NCI-H1436 (cell line): ENCODE results near the gene GMDS.

Experiments used
- DNase-seq: peaks from one replicate; lab custom pipeline; 2025; lab: John Stamatoyannopoulos, UW

The GMDS gene

GRCh38 chr6:2133716-2134310 is 111.6 kb downstream of the GMDS start:
- no peak for DNase-seq

GRCh38 chr6:2132916-2133315 is 112.5 kb downstream of the GMDS start:
- no peak for DNase-seq

GRCh38 chr6:2132416-2132815 is 113.0 kb downstream of the GMDS start:
- DNase-seq = no peak

DNA sequence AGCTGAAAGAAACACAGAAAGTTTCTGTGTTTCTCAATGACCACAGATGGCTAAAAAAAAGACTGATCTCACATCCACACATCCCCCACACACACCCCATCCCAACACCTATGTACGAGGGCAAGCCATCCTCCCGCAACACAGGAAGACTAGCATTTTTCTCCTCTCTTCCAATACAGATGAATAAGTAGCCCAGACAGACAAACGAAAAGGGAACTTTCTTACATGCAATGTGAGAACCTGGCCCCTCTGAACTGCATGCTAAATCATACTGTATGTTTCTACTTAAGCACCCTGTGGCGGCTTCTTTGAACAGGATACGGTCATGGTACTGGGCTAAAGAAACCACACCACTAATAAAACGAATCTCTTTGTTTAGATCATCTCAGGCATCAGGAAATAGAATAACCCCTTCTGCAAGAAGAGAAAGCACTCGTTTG is 116.2 kb downstream of the GMDS start:
- no peak for DNase-seq

DNA sequence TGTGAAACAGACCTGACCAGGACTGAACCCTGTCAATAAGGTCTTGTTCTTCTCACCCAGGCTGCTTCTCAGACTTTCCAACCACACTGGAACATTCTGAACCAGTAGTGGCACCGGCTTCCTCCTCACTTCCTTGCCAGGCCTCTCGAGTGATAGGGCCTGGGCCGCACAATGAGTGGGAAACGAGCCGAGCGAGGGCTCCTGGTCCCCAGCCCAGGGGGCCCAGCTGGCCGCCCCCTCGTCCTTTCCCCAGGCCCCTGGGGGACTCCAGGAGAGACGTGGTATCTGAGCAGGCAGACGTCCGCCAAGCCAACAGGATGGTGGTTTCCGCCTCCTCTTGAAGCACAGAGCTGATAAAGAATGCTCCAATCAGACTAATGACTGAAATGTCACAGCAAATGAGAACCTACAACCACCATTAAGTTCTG is 117.9 kb downstream of the GMDS start:
- DNase-seq = no peak

GRCh38 chr6:2126351-2126750 is 119.1 kb downstream of the GMDS start:
- DNase-seq = no peak

GRCh38 chr6:2125158-2125557 is 120.2 kb downstream of the GMDS start:
- DNase-seq = no peak

DNA sequence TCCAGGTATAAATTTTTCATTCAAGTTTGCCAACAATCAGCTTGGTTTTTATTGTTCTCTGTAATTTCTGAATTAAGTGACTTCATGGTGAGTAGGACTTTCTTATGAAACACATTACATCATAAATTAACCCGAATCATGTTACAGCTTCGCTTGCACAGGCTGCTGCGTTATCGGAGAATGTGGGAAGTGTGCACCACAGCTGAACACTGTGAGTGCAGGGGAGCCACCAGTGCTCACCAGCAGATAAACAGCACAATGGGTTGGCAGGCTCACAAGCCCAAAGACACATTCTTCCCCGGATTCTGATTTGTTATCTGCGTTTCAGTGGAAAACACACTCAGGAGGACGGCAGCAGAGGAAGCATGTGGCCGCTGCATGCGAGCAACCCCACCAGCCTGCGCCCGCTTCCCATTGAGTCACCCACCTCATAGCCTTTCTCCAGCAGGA is 121.1 kb downstream of the GMDS start:
- DNase-seq = no peak

DNA sequence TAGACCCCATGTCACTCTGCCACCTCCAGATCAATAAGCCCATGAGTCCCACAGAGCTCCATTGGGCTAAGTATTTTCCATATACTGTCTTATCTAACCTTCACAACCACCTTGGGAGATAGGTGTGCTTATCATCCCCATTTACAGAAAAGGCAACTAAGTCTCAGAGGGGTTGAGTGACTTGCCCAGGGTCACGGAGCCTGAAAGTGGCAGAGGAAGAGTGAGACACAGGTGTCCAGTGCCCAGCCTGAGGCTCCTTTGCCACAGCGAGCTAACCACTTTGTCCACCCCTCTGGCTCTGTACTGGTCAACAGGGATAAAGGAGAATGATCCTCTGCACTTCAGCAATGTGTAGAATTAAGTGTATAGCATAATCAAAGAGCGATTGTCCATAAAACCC is 124.5 kb downstream of the GMDS start:
- DNase-seq = no peak

DNA sequence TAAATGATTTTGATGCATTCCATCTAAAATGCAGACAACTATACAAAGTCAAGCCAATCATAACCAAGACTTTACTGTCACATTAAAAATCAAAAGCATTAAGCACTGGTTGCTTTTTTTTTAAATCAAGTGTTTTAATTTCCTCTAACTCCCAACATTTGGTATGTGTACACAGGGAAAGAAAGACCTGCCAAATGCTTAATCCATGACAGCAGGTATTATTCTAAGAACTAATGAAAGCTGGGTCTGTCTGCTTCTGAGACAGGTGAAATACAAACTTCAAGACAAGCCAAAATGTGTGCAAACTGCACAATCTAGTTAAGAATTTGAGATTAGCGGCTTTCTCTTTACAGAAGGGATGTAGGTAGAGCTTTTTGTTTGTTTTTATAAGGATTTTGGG is 126.1 kb downstream of the GMDS start:
- no peak for DNase-seq

GRCh38 chr6:2118136-2118535 is 127.3 kb downstream of the GMDS start:
- no peak for DNase-seq

GRCh38 chr6:2117447-2117846 is 128.0 kb downstream of the GMDS start:
- no peak for DNase-seq

- no peak for DNase-seq
Observed at GRCh38 chr6:2116496-2116895, 128.9 kb downstream of the GMDS start.

DNA sequence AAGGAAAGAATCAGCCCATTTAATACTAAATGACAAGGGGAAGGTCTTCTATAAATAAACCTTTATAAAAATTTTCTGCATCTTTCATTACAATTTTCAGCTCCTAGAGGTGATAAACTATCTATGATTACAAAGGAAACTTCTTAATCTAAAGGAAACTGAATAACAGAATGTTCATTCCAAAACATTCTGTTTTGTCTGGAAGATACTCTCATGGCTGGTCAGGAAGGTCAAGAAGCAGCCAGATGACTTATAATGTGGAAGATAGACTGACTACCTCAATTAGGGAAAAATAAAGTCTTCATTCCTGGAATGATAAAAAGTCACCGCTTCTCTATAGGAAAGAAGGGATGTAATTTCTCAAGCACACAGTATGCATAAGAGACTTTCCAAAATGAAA is 131.3 kb downstream of the GMDS start:
- no peak for DNase-seq

GRCh38 chr6:2111162-2111677 is 134.2 kb downstream of the GMDS start:
- no peak for DNase-seq

DNA sequence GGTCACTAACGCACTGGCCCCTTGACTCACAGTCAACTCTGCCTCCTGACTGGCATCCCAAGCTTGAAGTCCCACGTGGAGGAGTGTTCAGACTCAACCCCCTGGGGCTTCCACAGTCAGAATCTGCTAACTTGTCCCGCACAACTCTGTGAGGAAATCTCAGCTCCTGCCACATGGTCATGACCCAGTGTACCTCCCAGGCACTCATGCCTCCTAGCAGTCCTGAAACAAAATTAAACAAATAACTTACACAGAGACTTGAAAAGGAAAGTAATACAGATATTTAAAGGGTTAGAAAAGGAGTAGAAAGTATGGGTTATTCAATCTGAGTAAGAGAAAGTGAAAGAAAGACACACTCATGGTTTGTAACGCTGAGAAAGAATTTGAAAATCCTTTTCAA is 134.9 kb downstream of the GMDS start:
- DNase-seq = no peak

DNA sequence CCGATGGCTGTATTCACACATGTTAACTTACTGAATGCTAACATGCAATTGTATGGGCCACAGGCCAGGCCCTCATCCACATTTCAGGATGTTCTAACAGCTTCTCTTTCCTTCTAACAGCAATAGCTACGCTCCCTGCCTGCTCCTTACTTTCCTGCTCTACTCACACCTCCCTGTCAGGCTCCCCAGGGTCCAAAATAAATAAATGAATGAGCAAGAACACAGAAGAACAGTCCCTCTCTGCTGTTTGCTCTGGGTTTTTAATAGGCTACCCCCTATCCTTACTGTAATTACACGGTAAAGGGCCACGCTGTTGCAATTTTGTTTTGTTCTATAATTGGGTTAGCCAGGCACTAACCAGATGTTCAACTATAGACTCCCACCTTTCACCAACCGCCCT is 135.6 kb downstream of the GMDS start:
- peak; percentile 89 for DNase-seq

DNA sequence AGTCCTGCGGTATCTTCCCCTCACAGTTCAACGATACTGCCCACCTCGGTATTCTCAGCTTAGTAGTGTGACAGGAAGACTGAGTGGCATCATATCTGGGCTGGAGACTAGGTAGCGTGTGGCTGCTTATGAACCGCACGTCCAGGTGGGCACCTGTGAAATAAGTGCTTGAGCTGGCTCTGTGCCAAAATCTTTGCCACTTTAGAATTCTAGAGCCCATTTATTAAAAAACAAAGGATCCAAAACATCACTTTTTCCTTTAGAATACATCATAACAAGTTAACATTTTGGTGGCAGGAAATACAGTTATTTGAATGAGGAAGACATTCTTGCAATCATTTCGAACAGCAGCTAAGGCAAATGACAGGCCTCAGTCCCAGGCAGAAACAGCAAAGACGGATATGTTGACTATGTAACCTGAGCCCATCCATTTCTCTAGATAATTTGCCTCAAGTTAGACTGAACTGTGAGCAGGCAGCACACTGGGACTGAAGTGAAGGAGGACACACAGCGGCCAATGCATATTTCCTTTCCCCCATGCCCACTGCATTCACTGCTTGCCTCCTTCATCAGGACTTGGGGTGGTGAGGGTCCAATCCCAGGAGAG is 136.6 kb downstream of the GMDS start:
- DNase-seq = peak; percentile 78

GRCh38 chr6:2104524-2104880 is 140.9 kb downstream of the GMDS start:
- DNase-seq = no peak

GRCh38 chr6:2103765-2104523 is 141.5 kb downstream of the GMDS start:
- DNase-seq = peak; percentile 42

DNA sequence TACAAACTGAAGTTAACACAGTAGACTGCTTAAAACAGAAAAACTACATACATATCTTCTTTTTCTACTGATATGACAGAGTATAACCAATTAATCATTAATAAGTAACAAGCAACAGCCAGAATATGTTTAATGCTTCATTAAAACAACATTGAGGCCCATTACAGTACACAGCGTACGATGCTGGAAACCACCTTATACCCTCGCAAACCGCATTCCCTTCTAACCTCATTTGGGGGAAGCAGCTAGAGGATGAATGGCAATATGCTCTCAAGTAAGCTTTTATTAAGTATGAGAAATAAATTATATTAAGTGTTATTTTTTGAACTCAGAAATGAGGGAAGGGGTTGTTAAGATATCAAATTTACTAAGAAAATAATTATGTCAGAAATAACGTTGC is 142.4 kb downstream of the GMDS start:
- no peak for DNase-seq

- no peak for DNase-seq
Observed at GRCh38 chr6:2102316-2102883, 143.0 kb downstream of the GMDS start.

GRCh38 chr6:2101213-2101612 is 144.2 kb downstream of the GMDS start:
- no peak for DNase-seq
